Hepatocyte (in vitro differentiated cells): ENCODE measurements around the gene CHD5.

Experiments used
- EZH2 ChIP-seq: fragments of 200-600 bp; sonication (generic); IDR thresholded peaks from 2 replicates; pipeline ENCODE4 v1.6.1; 2016; ENCODE audit warnings: antibody characterized with exemption, mild to moderate bottlenecking, borderline replicate concordance
- EZH2phosphoT487 ChIP-seq: fragments of 200-600 bp; sonication (generic); IDR thresholded peaks from one replicate; pipeline ENCODE4 v1.6.1; 2018; ENCODE audit warnings: antibody characterized with exemption, mild to moderate bottlenecking, low read depth, moderate library complexity; ENCODE audit not compliant: unreplicated experiment, severe bottlenecking

DNA sequence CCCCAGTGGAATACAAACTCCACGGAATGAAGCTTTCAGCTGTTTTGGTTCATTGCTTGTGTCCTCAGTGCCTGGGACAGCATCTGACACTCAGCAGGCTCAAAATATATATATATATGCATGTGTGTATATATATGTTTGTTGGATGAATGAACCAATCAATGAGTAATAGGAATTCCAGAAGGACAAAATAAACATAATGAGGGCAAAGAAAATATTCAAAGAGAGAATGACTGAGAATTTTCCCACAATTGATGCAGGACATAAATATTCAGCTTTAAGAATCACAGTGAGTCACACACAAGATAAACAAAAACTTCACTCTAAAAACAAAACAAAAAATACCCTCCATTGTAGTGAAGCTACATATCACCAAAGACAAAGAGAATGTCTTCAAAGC lies 64.0 kb downstream of the CHD5 start:
- TF ChIP-seq EZH2phosphoT487, result no peak
- TF ChIP-seq EZH2, result no peak
